ES-I3 (cell line): ENCODE data around the gene EBF4.
A peak's percentile ranks its signal among the peaks of the same experiment; 100 is the strongest.

Experiments used
- H3K36me3 ChIP-seq: 2 replicates; pipeline ENCODE4 v1.6.1; 2013; ENCODE audit warnings: mild to moderate bottlenecking, low read length, control low read depth, moderate library complexity; ENCODE audit not compliant: insufficient read depth
- H3K4me1 ChIP-seq: 2 replicates; pipeline ENCODE4 v1.6.1; 2013; ENCODE audit warnings: mild to moderate bottlenecking, control low read depth, low read length; ENCODE audit not compliant: insufficient read depth
- H3K9ac ChIP-seq: 2 replicates; pipeline ENCODE4 v1.6.1; 2013; ENCODE audit warnings: low read depth, mild to moderate bottlenecking, low read length, moderate library complexity
- H3K9me3 ChIP-seq: 2 replicates; pipeline ENCODE4 v1.6.1; 2013; ENCODE audit warnings: mild to moderate bottlenecking, low read length, moderate library complexity; ENCODE audit not compliant: control insufficient read depth, insufficient read depth

EBF4 gene

GRCh38 chr20:2736441-2736840, 43.9 kb downstream of the EBF4 start:
- H3K9me3 ChIP-seq = no peaks in the 10 kb centered on the region; the same call in 1 of the 2 replicates
- H3K4me1 ChIP-seq = peaks cover 11% of the 10 kb centered on the region; the same call in 1 of the 2 replicates
- H3K36me3 ChIP-seq = no peaks in the 10 kb centered on the region
- no peak overlapping the region for H3K9ac ChIP-seq

DNA sequence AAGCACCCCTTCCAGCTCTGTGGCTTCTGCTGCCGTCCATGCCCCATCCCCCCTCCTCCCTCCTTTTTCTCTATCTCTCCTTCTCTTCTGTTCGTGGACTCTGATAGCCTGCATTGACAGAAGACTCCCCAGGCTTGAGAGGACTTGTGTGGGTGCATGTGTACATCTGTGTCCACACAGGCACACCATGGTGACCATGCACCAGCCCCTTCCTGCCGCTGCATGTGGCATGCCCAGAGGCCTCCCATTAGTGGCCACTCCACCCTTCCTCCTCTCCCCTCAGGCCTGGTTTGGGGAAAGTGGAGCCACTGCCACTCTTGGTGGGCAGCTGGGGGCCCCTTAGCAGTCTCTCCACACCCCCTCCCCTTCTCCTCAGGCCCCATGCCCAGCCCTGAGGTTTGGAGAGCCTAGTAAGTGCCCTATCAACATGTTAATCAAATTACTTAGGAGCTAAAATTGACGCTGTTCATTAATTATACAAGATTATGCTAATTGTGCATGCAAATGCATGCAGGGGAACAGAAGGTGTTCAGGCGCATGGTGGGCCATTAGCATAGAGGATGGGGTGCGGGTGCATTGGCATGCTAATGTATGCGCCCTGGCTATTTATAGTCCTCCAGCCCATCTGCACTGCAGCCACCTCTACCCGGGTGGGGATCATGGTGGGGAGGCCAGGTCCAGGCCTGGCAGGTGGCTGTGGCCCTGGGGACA, 45.9 kb downstream of the EBF4 start:
- Histone ChIP-seq H3K36me3 (no peaks in the 10 kb centered on the region), H3K4me1 (peaks cover 11% of the 10 kb centered on the region; the same call in 1 of the 2 replicates), H3K9me3 (no peaks in the 10 kb centered on the region; the same call in 1 of the 2 replicates), H3K9ac (no peak overlapping the region)

- Histone ChIP-seq H3K36me3 (no peaks in the 10 kb centered on the region), H3K4me1 (peaks cover 11% of the 10 kb centered on the region; the same call in 1 of the 2 replicates), H3K9ac (no peak overlapping the region), H3K9me3 (no peaks in the 10 kb centered on the region; the same call in 1 of the 2 replicates)
Measured at GRCh38 chr20:2739042-2739398, 46.4 kb downstream of the EBF4 start.

DNA sequence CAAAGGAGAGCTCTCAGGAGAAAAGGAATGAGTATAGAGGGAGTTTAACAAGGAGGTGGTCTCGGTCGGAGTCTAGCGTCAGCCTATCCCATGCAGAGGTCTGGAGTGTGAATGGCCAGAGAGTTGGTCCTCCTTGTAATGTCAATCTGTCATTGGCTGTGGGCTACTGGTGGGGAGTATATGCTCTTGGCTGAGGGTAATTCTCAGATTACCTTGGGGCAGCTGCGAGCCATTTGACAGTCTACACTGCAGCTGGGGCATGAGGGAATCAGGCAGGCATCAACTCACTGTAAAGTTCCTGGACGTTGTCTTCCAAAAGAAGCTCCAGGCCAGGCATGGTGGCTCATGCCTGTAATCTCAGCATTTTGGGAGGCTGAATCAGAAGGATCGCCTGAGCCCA, 48.1 kb downstream of the EBF4 start:
- H3K4me1 ChIP-seq = peaks cover 17% of the 10 kb centered on the region
- H3K36me3 ChIP-seq = no peaks in the 10 kb centered on the region
- H3K9ac ChIP-seq = no peak overlapping the region
- H3K9me3 ChIP-seq = no peaks in the 10 kb centered on the region; the same call in 1 of the 2 replicates

GRCh38 chr20:2741463-2741862, 48.9 kb downstream of the EBF4 start:
- no peaks in the 10 kb centered on the region for H3K9me3 ChIP-seq
- H3K4me1 ChIP-seq = peaks cover 17% of the 10 kb centered on the region
- H3K9ac ChIP-seq = no peak overlapping the region
- H3K36me3 ChIP-seq = no peaks in the 10 kb centered on the region

- H3K4me1 ChIP-seq = peaks cover 17% of the 10 kb centered on the region
- H3K9ac ChIP-seq = no peak overlapping the region
- H3K36me3 ChIP-seq = no peaks in the 10 kb centered on the region
Measured at GRCh38 chr20:2741881-2742280, 49.3 kb downstream of the EBF4 start.

DNA sequence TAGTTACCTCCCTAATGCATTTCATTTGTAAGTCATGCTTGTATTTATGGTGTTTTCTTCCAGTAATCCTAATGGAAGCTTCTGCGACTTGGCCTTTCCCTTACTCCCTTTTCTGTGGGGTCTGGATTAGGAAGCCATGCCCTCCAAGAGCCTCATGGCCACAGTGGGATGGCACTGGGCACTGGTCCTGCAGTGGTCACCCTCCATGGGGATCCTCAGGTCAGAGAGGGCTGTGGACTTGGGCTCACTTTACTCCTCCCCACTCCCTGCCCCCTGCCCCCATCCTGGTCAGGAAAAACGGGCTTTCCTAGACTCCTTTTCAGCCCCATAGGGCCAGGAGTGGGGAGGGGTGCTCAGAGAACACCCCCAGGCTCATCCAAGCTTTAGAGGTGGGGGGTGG, 49.9 kb downstream of the EBF4 start:
- Histone ChIP-seq H3K9me3 (no peaks in the 10 kb centered on the region), H3K36me3 (no peaks in the 10 kb centered on the region), H3K9ac (no peak overlapping the region), H3K4me1 (peaks cover 17% of the 10 kb centered on the region)

More at GRCh38 chr20:2741881-2742280, 49.3 kb downstream of the EBF4 start:
- no peaks in the 10 kb centered on the region for H3K9me3 ChIP-seq

GRCh38 chr20:2742934-2743559, 50.5 kb downstream of the EBF4 start:
- Histone ChIP-seq H3K9ac (no peak overlapping the region), H3K36me3 (no peaks in the 10 kb centered on the region), H3K4me1 (peaks cover 20% of the 10 kb centered on the region), H3K9me3 (no peaks in the 10 kb centered on the region)

DNA sequence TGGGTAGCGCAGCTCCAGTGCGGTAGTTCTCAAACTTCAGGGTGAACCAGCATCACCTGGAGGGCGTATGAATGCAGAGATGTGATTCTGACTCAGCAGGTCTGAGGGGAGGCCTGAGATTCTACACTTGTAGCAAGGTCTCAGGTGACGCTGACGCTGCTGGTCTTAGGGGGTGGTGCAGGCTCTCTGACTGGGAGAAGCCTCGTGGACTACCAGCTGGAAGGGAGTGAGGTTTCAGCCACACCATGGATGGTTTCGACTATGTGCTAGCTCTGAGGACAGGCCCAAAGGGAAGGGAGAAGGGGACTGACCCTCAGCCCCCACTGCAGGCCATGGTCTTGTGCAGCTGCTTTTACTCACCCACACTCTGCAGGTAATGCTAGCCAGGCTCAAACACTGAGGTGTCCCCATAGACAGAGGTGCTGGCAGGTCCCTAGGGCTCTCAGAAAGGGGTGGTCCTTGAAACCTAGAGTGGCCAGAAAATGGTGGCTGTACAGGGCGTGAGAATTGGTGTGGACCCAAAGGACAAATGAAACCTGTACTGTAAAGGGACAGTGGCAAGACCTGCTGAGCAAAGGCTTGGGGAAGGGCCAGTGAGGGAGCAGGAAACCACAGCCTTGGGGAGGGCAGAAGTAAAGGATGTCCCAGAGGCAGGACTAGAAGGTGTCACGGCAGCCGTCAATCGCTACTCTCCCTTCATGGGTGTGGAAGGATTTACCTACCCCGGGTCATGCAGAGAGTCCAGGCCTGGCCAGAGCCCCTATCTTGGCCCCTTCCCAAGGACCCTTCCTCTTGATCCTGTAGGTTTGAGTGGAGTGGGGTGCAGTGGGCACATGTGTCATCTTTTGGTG, 52.7 kb downstream of the EBF4 start:
- Histone ChIP-seq H3K4me1 (peaks cover 12% of the 10 kb centered on the region), H3K36me3 (no peaks in the 10 kb centered on the region), H3K9me3 (no peaks in the 10 kb centered on the region), H3K9ac (no peak overlapping the region)

- H3K4me1 ChIP-seq = peaks cover 12% of the 10 kb centered on the region
- no peaks in the 10 kb centered on the region for H3K9me3 ChIP-seq
- H3K9ac ChIP-seq = no peak overlapping the region
- H3K36me3 ChIP-seq = no peaks in the 10 kb centered on the region
Measured at GRCh38 chr20:2745936-2746635, 53.5 kb downstream of the EBF4 start.

DNA sequence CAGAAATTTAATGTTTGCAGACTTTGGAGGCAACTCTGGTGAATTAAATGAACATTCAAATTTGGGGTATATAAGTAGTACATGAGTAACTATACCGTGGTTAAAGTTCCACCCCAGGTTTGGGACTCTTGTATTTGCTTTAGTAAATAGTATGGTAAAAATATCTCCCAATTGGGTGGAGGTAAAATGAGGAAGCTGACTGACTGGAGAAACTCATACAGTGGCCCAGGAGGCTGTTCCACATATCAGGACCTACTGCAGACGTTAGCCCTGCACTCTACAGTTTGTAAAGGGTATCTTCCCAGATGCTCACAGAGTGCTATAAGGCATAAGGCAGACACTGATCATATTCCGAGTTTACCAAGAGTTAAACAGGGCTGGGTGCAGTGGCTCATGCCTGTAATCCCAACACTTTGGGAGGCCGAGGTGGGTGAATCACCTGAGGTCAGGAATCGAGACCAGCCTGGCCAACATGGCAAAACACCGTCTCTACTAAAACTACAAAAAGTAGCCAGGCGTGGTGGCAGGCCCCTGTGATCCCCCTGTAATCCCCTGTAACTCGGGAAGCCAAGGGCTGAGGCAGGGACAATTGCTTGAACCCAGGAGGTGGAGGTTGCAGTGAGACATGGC, 54.2 kb downstream of the EBF4 start:
- Histone ChIP-seq H3K36me3 (no peaks in the 10 kb centered on the region), H3K9me3 (no peaks in the 10 kb centered on the region), H3K4me1 (peaks cover 12% of the 10 kb centered on the region), H3K9ac (no peak overlapping the region)

GRCh38 chr20:2747676-2748235, 55.2 kb downstream of the EBF4 start:
- H3K9me3 ChIP-seq = no peaks in the 10 kb centered on the region; the same call in 1 of the 2 replicates
- H3K4me1 ChIP-seq = peaks cover 12% of the 10 kb centered on the region
- no peak overlapping the region for H3K9ac ChIP-seq
- H3K36me3 ChIP-seq = no peaks in the 10 kb centered on the region

DNA sequence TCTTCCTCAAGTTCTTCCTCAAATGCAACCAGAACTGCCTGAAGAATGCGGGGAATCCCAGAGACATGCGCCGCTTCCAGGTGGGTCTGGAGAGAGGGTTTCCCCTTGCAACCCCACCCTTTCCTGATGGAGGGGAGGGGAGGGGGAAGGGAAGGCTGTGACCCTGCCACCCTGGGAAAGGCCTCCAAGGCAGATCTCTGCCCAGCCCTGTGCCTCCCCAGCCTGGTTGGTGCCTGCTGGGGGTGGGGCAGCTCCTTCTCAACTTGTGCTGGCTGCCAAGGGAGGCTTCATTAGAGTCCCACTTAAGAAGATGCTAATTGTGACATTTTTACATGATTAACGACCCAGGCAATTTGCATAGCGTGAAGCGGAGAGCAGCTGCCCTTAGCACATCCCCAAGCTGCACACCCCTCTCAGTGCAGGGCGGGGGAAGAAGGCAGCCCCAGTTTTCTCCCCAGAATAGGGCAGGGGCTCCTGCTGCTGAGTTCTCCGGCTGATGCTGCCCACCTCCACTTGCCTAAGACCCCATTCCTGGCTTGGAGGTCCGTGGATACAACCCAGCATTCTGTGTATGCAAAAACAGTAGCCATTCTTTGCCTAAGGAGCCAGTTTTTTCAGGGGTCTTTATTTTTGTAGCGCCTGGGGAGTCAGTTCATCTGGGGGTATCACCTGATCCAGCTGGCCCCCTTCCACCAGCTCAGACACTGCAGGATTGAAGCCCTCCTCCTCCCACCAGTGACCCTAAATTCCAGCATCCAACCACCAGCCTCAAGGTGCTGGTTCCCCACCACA, 56.2 kb downstream of the EBF4 start:
- Histone ChIP-seq H3K4me1 (peaks cover 12% of the 10 kb centered on the region), H3K9ac (peak overlapping the region; percentile 77; the same call in 1 of the 2 replicates), H3K9me3 (no peaks in the 10 kb centered on the region; the same call in 1 of the 2 replicates), H3K36me3 (no peaks in the 10 kb centered on the region)
